AG08396 (cell line): Measurements from ENCODE around the gene CHRNA1.

Experiments
- DNase-seq: peaks from one replicate; pipeline ENCODE4 v3.0.0; 2012; ENCODE audit warnings: low spot score, mixed read lengths

Gene CHRNA1

DNA sequence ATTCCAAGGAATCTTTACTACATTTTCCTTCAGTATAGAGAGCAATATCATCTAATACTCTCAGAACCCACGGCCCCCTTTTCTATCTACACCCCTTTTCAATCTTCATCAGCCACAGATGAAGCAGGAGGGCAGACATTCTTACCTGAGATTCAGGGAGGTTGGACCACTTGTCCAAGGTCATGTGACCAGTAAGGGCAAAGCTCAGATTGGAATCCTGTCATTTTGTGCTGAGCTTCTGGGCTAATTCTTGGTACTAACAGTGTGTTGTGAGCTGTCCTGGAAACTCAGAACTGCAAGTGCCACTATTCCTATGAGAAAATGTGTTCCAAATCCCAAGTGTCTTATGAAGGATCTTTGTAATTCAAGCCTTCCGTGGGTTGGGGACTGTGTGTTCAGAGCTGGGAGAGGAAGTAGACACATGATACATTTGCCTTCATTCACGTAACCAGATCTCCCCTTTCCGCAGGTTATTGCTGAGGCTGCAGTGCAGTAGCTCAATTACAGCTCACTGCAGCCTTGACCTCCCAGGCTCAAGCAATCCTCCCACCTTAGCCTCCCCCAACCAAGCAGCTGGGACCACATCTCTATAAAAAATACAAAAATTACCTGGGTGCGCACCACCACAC, 3.3 kb downstream of the CHRNA1 start:
- no peak for DNase-seq

DNA sequence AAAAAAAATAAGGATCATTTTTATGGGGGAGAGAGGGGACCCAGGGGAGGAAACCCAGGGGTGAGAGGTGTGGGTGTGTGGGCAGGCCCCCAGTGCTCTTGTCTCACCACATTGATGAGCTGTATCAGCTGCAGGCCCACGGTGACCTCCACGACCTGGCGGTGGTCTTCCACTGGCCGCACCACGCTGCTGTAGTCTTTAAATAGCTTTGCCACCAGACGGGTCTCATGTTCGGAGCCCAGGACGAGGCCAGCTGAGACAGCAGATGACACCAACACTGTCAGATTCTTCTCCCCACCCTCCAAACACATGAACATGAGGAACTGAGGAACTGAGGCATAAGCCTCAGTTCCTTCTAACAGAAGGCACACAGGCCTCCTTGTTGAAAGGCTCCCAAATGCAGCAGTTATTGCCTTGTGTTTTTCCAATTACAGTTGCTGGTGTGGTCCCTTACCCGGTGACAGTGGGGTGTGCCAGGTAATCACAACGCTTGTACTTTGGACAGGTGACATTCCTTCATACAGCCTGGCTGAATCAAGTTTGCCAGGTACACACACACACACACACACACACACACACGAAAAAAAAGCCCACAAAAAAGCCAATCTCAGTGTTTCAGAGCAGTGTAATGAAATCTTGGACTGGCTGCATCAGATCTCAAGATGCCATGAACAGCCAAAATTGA, 4.7 kb downstream of the CHRNA1 start:
- DNase-seq = no peak

- DNase-seq = no peak
These were observed 7.5 kb downstream of the CHRNA1 start for GRCh38 chr2:174756743-174757142.

DNA sequence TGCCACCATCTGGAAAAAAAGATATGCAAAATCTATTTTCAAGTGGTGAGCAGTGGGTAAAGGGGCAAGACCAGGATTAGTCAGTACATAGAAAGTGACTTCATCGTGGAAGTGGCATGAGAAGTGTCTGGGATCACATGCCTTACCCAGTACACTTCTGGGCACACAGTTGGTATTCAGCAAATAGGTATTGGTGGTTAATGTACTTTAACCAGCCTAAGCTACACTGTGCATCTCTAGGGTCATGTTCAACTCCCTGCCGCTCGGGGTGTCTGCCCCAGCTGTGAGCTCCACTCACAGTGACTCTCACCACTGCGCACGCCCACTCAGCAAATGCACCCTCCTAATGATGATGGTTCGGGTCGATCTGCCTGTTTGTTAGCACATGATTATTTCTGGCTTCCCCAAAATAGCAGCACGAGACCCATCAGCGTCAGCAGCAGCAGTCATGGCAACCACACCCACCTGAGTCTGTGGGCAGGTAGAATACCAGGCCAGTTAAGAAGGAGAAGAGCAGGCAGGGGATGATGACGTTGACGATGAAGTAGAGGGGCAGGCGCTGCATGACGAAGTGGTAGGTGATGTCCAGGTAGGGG, 11.1 kb downstream of the CHRNA1 start:
- no peak for DNase-seq

DNA sequence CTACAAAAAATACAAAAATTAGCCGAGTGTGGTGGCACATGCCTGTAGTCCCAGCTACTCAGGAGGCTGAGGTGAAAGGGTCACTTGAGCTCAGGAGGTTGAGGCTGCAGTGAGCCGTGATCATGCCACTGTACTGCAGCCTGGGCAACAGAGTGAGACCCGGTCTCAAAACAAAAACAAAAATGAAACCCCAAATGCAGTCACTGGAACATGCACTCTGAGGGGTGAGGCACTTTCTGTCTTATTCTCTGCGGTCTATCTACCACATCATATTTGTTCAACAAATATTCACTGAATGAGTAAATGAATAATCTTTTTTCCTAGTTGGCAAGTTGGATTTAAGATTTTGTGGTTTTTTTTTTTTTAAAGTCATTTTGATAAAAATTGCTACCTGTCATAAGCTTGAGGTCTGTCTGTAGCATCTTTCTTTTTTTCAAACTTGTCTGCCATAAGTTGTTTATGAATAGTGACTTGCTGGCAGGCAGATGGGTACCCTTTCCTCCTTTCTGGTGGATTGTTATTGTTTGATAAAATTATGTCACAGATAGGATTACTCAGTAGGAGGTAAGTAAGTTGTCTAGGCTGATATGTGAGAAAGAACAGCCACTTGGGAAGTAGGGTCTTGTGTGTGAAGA, 11.8 kb downstream of the CHRNA1 start:
- no peak for DNase-seq

DNA sequence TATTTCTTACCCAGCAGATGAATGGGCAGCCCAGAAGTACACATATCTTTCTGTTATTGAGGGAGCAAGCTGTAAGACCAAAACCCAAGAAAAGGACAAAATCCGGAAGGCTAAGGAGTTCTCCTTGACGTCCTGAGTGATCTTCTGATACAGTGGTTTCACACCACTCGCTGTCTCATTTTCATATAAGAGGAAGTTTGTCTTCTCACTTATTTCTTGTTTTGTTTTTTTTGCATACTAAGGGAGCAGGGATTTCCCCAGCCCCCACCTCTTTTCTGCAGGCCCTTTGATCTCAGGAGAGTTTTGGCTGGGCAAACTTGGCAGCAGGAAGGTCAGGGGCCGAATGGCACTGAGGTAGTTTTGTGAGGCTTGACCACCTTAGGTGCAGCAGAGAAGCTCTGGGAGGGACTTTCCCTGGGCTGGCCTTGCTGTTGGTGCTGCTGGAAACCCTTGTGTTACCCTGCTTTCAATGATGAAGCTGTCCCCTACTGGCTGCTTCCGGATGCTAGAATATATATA, 13.3 kb downstream of the CHRNA1 start:
- DNase-seq = no peak

- DNase-seq = no peak
These were observed 14.5 kb downstream of the CHRNA1 start for GRCh38 chr2:174749793-174750192.

- peak; percentile 69 for DNase-seq
These were observed 15.3 kb downstream of the CHRNA1 start for GRCh38 chr2:174748948-174749347.

- no peak for DNase-seq
These were observed 19.1 kb downstream of the CHRNA1 start for GRCh38 chr2:174745142-174745541.

- DNase-seq = no peak
These were observed 20.2 kb downstream of the CHRNA1 start for GRCh38 chr2:174744111-174744510.

GRCh38 chr2:174740721-174741120, 23.6 kb downstream of the CHRNA1 start:
- no peak for DNase-seq

DNA sequence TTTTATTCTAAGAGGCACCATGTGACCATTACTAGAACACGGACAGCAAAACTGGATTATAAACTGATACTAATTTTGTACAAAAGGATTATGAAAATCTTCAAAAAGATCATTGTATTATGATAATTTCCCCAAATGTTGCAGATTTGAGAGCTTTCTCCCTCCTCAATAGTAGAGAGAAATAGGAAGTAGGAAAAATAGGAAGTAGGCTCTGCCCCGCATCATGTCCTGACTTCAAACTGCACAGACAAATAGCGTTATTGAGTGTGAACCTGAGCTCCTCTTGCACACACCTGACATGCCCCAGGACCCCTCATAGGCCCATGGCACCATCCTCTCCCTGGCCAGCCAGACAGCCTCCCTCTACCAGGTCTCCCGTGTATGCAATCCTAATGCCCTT, 25.4 kb downstream of the CHRNA1 start:
- no peak for DNase-seq

DNA sequence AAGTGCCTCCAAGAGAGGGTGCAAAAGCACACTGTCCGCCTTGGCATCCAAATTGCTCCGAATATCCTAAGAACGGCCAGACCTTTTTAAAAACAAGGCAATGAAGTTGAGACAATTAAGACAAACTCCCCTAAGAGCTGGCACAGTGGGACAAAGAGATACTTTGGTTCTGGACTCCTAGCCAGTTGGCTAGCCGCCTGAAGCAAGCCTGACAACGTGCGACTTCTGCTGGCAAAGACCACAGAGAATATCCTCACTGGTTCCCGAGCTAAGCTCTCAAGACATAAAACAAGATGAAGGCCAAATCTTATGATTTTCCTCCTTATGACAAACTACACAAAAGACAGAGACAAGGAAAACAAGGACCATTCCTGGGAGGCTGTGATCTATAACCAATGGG, 32.7 kb downstream of the CHRNA1 start:
- no peak for DNase-seq

GRCh38 chr2:174730698-174731018, 33.6 kb downstream of the CHRNA1 start:
- no peak for DNase-seq

GRCh38 chr2:174729797-174730697, 34.2 kb downstream of the CHRNA1 start:
- peak; percentile 43 for DNase-seq

GRCh38 chr2:174728096-174728495, 36.2 kb downstream of the CHRNA1 start:
- DNase-seq = no peak

DNA sequence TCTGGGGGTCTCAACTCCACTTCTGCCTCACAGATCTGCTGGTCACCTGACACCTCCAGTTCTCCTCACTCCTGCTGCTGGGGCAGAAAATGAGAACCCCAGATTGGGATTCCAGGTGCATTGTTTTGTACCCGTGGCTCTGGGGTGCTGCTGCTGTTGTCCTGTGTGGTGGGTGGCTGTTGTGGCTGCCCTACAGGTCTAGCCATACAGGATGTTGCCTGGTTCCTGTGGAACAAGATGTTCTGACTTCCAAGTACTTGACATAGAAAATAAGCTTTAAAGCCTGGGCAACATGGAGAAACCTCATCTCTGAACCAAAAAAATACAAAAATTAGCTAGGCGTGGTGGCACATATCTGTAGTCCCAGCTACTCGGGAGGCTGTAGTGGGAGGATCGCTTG, 38.1 kb downstream of the CHRNA1 start:
- DNase-seq = no peak

DNA sequence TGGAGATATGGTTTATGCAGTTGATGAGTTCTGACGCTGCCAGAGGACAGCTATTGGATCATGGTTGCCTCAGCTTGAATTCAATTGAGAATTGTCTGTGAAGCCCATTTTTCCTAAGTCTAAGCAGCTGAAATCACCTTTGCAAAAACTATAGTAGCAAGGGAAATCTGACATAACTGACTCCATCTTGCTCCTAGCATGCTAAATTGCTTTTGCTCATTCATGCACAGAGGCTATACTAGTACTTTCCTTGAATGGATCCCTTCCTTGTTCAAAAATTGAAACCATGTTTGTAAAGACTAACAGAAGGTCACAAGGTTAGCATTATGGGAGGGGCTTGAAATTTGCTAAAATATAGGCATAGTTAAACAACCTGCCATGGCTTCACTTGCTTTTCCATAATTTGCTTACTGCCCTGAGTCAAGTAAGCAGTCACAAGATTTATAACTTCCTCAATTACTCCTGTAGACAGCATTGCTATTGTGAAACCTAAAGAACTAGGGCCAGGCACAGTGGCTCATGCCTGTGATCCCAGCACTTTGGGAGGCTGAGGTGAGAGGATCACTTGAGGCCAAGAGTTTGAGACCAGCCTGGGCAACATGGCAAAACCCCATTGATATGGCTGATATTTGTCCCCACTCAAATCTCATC, 41.2 kb downstream of the CHRNA1 start:
- DNase-seq = no peak

- no peak for DNase-seq
These were observed 45.3 kb downstream of the CHRNA1 start for GRCh38 chr2:174719016-174719415.

GRCh38 chr2:174718591-174718990, 45.7 kb downstream of the CHRNA1 start:
- no peak for DNase-seq

GRCh38 chr2:174717916-174718315, 46.4 kb downstream of the CHRNA1 start:
- DNase-seq = no peak
